ENCODE results near the gene CD63.

DNA sequence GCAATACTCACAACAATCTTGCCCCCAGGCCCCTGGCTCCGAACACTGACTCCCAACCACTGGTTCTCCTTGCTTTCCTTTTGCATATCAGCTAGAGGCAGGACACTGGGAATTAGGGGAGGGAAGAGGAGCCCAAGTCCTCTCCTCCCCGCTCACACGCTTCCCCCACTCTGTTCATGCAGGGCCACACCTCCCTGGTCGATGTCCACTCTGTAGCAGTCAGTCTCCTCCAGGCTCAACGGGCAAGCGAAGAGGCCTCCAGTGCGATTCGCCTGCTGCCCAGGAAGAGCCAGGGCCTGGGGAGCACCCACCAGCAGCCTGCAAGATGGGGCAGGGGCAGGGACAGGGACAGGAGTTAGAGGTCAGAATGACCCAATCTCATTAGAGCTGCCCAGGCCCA lies 25.9 kb downstream of the CD63 start:
- TF ChIP-seq, protein P1, sequence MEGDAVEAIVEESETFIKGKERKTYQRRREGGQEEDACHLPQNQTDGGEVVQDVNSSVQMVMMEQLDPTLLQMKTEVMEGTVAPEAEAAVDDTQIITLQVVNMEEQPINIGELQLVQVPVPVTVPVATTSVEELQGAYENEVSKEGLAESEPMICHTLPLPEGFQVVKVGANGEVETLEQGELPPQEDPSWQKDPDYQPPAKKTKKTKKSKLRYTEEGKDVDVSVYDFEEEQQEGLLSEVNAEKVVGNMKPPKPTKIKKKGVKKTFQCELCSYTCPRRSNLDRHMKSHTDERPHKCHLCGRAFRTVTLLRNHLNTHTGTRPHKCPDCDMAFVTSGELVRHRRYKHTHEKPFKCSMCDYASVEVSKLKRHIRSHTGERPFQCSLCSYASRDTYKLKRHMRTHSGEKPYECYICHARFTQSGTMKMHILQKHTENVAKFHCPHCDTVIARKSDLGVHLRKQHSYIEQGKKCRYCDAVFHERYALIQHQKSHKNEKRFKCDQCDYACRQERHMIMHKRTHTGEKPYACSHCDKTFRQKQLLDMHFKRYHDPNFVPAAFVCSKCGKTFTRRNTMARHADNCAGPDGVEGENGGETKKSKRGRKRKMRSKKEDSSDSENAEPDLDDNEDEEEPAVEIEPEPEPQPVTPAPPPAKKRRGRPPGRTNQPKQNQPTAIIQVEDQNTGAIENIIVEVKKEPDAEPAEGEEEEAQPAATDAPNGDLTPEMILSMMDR (conservative IDR thresholded peaks at IDR 0.05; ENCODE audit: low read depth, low read length) = no peak
- no peak for TF ChIP-seq EZH2 (IDR thresholded peaks at IDR 0.05; ENCODE audit: borderline replicate concordance, low read depth, low read length, poor library complexity, severe bottlenecking)
